Astrocyte (in vitro differentiated cells and primary cell): ENCODE measurements around the gene SLC25A21. TPM values are rescaled to one million over a fixed set of nuclear protein-coding genes. Genes with fewer than 3 reads are reported as not detected.

ENCODE experiments used
- DNase-seq: peaks from one replicate; pipeline ENCODE4 v3.0.0-alpha.2; 2010; ENCODE audit warnings: low read depth
- FAIRE-seq: peaks from 2 replicates; lab custom pipeline; 2011; peaks lifted over from hg19 to GRCh38; lab: Jason Lieb, UNC
- H2AFZ ChIP-seq: 2 replicates; pipeline ENCODE4 v1.6.0; 2012; ENCODE audit warnings: low read depth, low read length, inconsistent platforms
- H3K27ac ChIP-seq: 2 replicates; pipeline ENCODE4 v1.5.1; 2011; ENCODE audit warnings: low read depth, low read length, inconsistent platforms
- H3K27me3 ChIP-seq: 2 replicates; pipeline ENCODE4 v1.6.0; 2011; ENCODE audit warnings: low read length, inconsistent platforms; ENCODE audit not compliant: insufficient read depth
- H3K36me3 ChIP-seq: 2 replicates; pipeline ENCODE4 v1.5.1; 2011; ENCODE audit warnings: low read length, inconsistent platforms; ENCODE audit not compliant: insufficient read depth
- H3K4me1 ChIP-seq: 2 replicates; pipeline ENCODE4 v1.5.1; 2011; ENCODE audit warnings: low read length, inconsistent platforms; ENCODE audit not compliant: insufficient read depth
- H3K4me2 ChIP-seq: 2 replicates; pipeline ENCODE4 v1.6.0; 2012; ENCODE audit warnings: low read length, inconsistent platforms
- H3K4me3 ChIP-seq: 2 replicates; pipeline ENCODE4 v1.5.1; 2011; ENCODE audit warnings: low read depth, mild to moderate bottlenecking, low read length, inconsistent platforms; ENCODE audit not compliant: insufficient read depth
- H3K79me2 ChIP-seq: 2 replicates; pipeline ENCODE4 v1.6.0; 2012; ENCODE audit warnings: mild to moderate bottlenecking, low read length, inconsistent platforms; ENCODE audit not compliant: insufficient read depth
- H3K9ac ChIP-seq: 2 replicates; pipeline ENCODE4 v1.6.0; 2012; ENCODE audit warnings: mild to moderate bottlenecking, low read length, inconsistent platforms
- H3K9me3 ChIP-seq: 2 replicates; pipeline ENCODE4 v1.5.1; 2012; ENCODE audit warnings: low read depth, mild to moderate bottlenecking, low read length, inconsistent platforms; ENCODE audit not compliant: insufficient read depth
- H4K20me1 ChIP-seq: 2 replicates; pipeline ENCODE4 v1.6.0; 2012; ENCODE audit warnings: low read length, inconsistent platforms; ENCODE audit not compliant: insufficient read depth
- H3K27ac Mint-ChIP-seq: one replicate; pipeline ENCODE4 v1.8.0; 2021; ENCODE audit warnings: mild to moderate bottlenecking, mixed read lengths; ENCODE audit not compliant: unreplicated experiment
- H3K27me3 Mint-ChIP-seq: one replicate; pipeline ENCODE4 v1.8.0; 2021; ENCODE audit warnings: low read depth, mixed read lengths; ENCODE audit not compliant: unreplicated experiment
- H3K36me3 Mint-ChIP-seq: one replicate; pipeline ENCODE4 v1.8.0; 2021; ENCODE audit warnings: low read depth, mixed read lengths; ENCODE audit not compliant: unreplicated experiment
- H3K4me1 Mint-ChIP-seq: one replicate; pipeline ENCODE4 v1.8.0; 2021; ENCODE audit warnings: low read depth, mixed read lengths; ENCODE audit not compliant: unreplicated experiment
- H3K4me3 Mint-ChIP-seq: one replicate; pipeline ENCODE4 v1.8.0; 2021; ENCODE audit warnings: mild to moderate bottlenecking, moderate library complexity, mixed read lengths; ENCODE audit not compliant: unreplicated experiment
- H3K9me3 Mint-ChIP-seq: one replicate; pipeline ENCODE4 v1.8.0; 2021; ENCODE audit warnings: mild to moderate bottlenecking, mixed read lengths; ENCODE audit not compliant: unreplicated experiment
- EZH2 ChIP-seq: IDR thresholded peaks from 2 replicates; pipeline ENCODE4 v1.6.1; 2012; ENCODE audit warnings: mild to moderate bottlenecking, low read length, inconsistent platforms; ENCODE audit not compliant: insufficient read depth
- total RNA-seq: library from RNA; stranded (reverse); gene quantifications from 2 replicates; pipeline ENCODE4 v1.2.1, GENCODE V29; 2021
- TF ChIP-seq, protein P1 (sequence below): IDR thresholded peaks from 2 replicates; pipeline ENCODE4 v1.5.1; 2011; ENCODE audit warnings: low read depth, mild to moderate bottlenecking, inconsistent platforms, low read length, moderate library complexity; ENCODE audit not compliant: insufficient read depth

Gene SLC25A21
- total RNA-seq, 1 donor from 2014 or later: 1.5 TPM

DNA sequence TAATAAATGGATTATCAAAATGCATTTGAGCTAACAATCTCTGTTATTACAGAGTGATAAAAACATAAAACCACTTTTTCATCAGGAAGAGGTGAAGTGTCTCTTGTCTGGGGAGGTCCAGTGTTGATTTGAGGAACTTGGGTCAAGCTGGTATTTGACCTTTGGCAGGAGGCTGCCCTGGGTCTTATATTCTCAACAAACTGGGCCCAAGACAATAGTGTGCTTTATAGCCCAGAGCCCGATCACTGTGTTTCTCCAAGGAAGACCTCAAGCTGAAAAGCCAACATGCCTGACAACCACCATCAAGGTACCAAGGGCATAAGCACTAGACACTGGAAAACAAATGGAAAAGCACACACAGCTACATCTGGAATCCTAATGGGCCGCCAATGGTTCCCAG is 137.0 kb downstream of the SLC25A21 start:
- H3K9me3 ChIP-seq: no peaks in the 10 kb centered on the region
- no peaks in the 10 kb centered on the region for H3K79me2 ChIP-seq
- H3K27me3 ChIP-seq: no peaks in the 10 kb centered on the region
- H2AFZ ChIP-seq: no peak overlapping the region
- no peaks in the 10 kb centered on the region for H3K36me3 Mint-ChIP-seq
- H4K20me1 ChIP-seq: no peaks in the 10 kb centered on the region
- no peaks in the 10 kb centered on the region for H3K36me3 ChIP-seq
- H3K4me3 ChIP-seq: no peak overlapping the region
- H3K4me1 Mint-ChIP-seq: peaks cover 26% of the 10 kb centered on the region
- H3K27me3 Mint-ChIP-seq: no peaks in the 10 kb centered on the region
- peak overlapping the region; percentile 30 for H3K4me2 ChIP-seq
- H3K4me1 ChIP-seq: peaks cover 20% of the 10 kb centered on the region
- FAIRE-seq (no peak), DNase-seq (no peak)
- no peak overlapping the region for H3K9ac ChIP-seq
- no peak for TF ChIP-seq EZH2
- TF ChIP-seq, protein P1, sequence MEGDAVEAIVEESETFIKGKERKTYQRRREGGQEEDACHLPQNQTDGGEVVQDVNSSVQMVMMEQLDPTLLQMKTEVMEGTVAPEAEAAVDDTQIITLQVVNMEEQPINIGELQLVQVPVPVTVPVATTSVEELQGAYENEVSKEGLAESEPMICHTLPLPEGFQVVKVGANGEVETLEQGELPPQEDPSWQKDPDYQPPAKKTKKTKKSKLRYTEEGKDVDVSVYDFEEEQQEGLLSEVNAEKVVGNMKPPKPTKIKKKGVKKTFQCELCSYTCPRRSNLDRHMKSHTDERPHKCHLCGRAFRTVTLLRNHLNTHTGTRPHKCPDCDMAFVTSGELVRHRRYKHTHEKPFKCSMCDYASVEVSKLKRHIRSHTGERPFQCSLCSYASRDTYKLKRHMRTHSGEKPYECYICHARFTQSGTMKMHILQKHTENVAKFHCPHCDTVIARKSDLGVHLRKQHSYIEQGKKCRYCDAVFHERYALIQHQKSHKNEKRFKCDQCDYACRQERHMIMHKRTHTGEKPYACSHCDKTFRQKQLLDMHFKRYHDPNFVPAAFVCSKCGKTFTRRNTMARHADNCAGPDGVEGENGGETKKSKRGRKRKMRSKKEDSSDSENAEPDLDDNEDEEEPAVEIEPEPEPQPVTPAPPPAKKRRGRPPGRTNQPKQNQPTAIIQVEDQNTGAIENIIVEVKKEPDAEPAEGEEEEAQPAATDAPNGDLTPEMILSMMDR: no peak
- H3K4me3 Mint-ChIP-seq: no peak overlapping the region
- H3K27ac ChIP-seq: no peak overlapping the region
- H3K27ac Mint-ChIP-seq: no peak overlapping the region
- no peaks in the 10 kb centered on the region for H3K9me3 Mint-ChIP-seq

DNA sequence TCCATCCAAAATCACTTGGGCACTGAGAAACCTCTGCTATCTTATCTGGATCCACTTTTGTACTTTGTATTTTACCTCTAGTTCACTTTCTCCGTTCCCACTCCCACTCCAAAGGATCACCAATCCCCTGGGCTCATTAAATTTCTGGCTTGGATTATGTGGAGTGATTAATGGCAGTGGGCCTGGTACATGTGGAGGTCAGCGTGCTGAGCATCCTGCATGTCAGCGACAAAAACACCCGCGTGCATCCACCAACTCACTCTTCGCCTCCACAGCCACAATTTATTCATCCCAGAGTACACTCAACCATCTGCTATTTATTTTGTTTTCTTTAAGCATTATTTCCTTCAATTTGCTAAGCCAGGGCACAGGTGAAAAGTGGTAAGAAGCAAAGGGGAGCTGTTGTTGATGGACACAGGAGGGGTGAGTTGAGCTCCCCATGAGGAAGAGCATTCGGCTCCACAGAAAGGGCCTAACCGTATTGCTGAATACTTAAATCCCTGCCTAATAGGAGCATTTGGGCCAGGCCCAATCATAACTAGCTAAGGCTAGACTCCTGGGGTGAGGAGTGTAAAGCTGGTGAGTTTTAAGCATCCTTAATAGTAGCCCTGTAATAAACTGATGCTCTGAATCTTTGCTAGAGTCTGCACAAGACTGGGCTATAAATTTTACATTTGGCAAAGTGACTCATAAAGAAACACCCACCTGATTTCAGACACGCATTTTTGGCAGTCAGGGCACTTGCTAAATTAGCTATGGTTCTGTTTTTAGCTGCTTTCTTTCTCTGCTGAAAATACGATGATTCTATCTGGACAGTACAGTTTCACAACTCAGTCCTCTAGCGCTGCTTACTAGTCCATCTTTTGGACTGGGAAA is 137.8 kb downstream of the SLC25A21 start:
- H3K36me3 Mint-ChIP-seq: no peaks in the 10 kb centered on the region
- H3K4me2 ChIP-seq: peak overlapping the region; percentile 30

More for the DNA sequence above, 137.8 kb downstream of the SLC25A21 start:
- Mint-ChIP-seq H3K27ac (no peak overlapping the region), H3K4me1 (peaks cover 26% of the 10 kb centered on the region), H3K27me3 (no peaks in the 10 kb centered on the region), H3K9me3 (no peaks in the 10 kb centered on the region), H3K4me3 (no peak overlapping the region)
- no peaks in the 10 kb centered on the region for H3K27me3 ChIP-seq
- DNase-seq: peak; percentile 83
- no peak overlapping the region for H3K4me3 ChIP-seq
- H3K9me3 ChIP-seq: no peaks in the 10 kb centered on the region
- H3K79me2 ChIP-seq: no peaks in the 10 kb centered on the region
- H3K9ac ChIP-seq: no peak overlapping the region
- H3K27ac ChIP-seq: no peak overlapping the region
- no peak for TF ChIP-seq EZH2
- TF ChIP-seq, protein P1: no peak
- H4K20me1 ChIP-seq: no peaks in the 10 kb centered on the region
- H3K36me3 ChIP-seq: no peaks in the 10 kb centered on the region
- peak; percentile 80 for FAIRE-seq
- H3K4me1 ChIP-seq: peaks cover 20% of the 10 kb centered on the region
- peak overlapping the region; percentile 11 for H2AFZ ChIP-seq
